CD4-positive, alpha-beta T cell treated with Interleukin-12 subunit alpha and Interleukin-12 subunit beta, for 1 hour (primary cell): ENCODE results near the gene NVL.

Experiments used
- DNase-seq: peaks from one replicate; pipeline ENCODE4 v3.0.0-alpha.2; 2020

Gene NVL

GRCh38 chr1:224276771-224277487, 53.0 kb downstream of the NVL start:
- no peak for DNase-seq

- DNase-seq: no peak
These were observed 54.9 kb downstream of the NVL start for GRCh38 chr1:224274970-224275626.

GRCh38 chr1:224273641-224274040, 56.3 kb downstream of the NVL start:
- no peak for DNase-seq

GRCh38 chr1:224271106-224271505, 58.9 kb downstream of the NVL start:
- DNase-seq: no peak

- DNase-seq: no peak
These were observed 62.0 kb downstream of the NVL start for GRCh38 chr1:224267925-224268324.

GRCh38 chr1:224266915-224267856, 62.8 kb downstream of the NVL start:
- no peak for DNase-seq

GRCh38 chr1:224266105-224266914, 63.7 kb downstream of the NVL start:
- DNase-seq: no peak

GRCh38 chr1:224264321-224264720, 65.7 kb downstream of the NVL start:
- no peak for DNase-seq

GRCh38 chr1:224262373-224263054, 67.5 kb downstream of the NVL start:
- no peak for DNase-seq

GRCh38 chr1:224259986-224260385, 70.0 kb downstream of the NVL start:
- DNase-seq: no peak

- DNase-seq: no peak
These were observed 71.6 kb downstream of the NVL start for GRCh38 chr1:224258351-224258750.

GRCh38 chr1:224256640-224257039, 73.3 kb downstream of the NVL start:
- no peak for DNase-seq

GRCh38 chr1:224253721-224254120, 76.3 kb downstream of the NVL start:
- DNase-seq: no peak

- DNase-seq: no peak
These were observed 77.5 kb downstream of the NVL start for GRCh38 chr1:224252479-224252878.

- no peak for DNase-seq
These were observed 78.2 kb downstream of the NVL start for GRCh38 chr1:224251741-224252146.

GRCh38 chr1:224245188-224245587, 84.8 kb downstream of the NVL start:
- DNase-seq: peak; percentile 18

- DNase-seq: no peak
These were observed 91.2 kb downstream of the NVL start for GRCh38 chr1:224238756-224239155.

- DNase-seq: no peak
These were observed 91.8 kb downstream of the NVL start for GRCh38 chr1:224238212-224238611.

- no peak for DNase-seq
These were observed 92.7 kb downstream of the NVL start for GRCh38 chr1:224237119-224237881.

- no peak for DNase-seq
These were observed 94.0 kb downstream of the NVL start for GRCh38 chr1:224235813-224236493.

GRCh38 chr1:224234017-224234416, 96.0 kb downstream of the NVL start:
- DNase-seq: no peak
